LoVo (cell line): ENCODE data around the gene MCHR2.

Source experiments
- DNase-seq: peaks from one replicate; pipeline ENCODE4 v3.0.0-alpha.2; 2016; ENCODE audit warnings: low spot score

MCHR2 gene

GRCh38 chr6:99905209-99906106 is 88.6 kb downstream of the MCHR2 start:
- peak; percentile 42 for DNase-seq

GRCh38 chr6:99901596-99902384 is 92.2 kb downstream of the MCHR2 start:
- DNase-seq: no peak

- DNase-seq: no peak
These were observed 99.2 kb downstream of the MCHR2 start for GRCh38 chr6:99894815-99895214.

GRCh38 chr6:99887066-99887465 is 107.0 kb downstream of the MCHR2 start:
- DNase-seq: no peak

- no peak for DNase-seq
These were observed 109.0 kb downstream of the MCHR2 start for GRCh38 chr6:99885051-99885450.

GRCh38 chr6:99882128-99882702 is 111.8 kb downstream of the MCHR2 start:
- no peak for DNase-seq

GRCh38 chr6:99879431-99879830 is 114.6 kb downstream of the MCHR2 start:
- no peak for DNase-seq

- DNase-seq: no peak
These were observed 119.0 kb downstream of the MCHR2 start for GRCh38 chr6:99875068-99875467.

- no peak for DNase-seq
These were observed 120.9 kb downstream of the MCHR2 start for GRCh38 chr6:99873084-99873483.

- no peak for DNase-seq
These were observed 122.4 kb downstream of the MCHR2 start for GRCh38 chr6:99871641-99872040.
